Suprapubic skin (tissue), 4 donors: Measurements from ENCODE around the gene WNT9B. TPM values are rescaled to one million over a fixed set of nuclear protein-coding genes. Genes with fewer than 3 reads are reported as not detected.

Source experiments
- DNase-seq, 2 donors: peaks; one replicate each; pipeline ENCODE4 v3.0.0-alpha.2; 2019; ENCODE audit warnings: low spot score in 2 of 2
- H3K27ac ChIP-seq: fragments of 200-600 bp; sonication (generic); one replicate; pipeline ENCODE4 v1.5.1; 2019
- H3K27me3 ChIP-seq: fragments of 200-600 bp; sonication (generic); one replicate; pipeline ENCODE4 v1.5.1; 2019
- H3K36me3 ChIP-seq: fragments of 200-600 bp; sonication (generic); one replicate; pipeline ENCODE4 v1.5.1; 2019
- H3K4me1 ChIP-seq: fragments of 200-600 bp; sonication (generic); one replicate; pipeline ENCODE4 v1.5.1; 2019
- H3K4me3 ChIP-seq: fragments of 200-600 bp; sonication (generic); one replicate; pipeline ENCODE4 v1.5.1; 2019; ENCODE audit warnings: mild to moderate bottlenecking
- H3K9me3 ChIP-seq: fragments of 200-600 bp; sonication (generic); one replicate; pipeline ENCODE4 v1.5.1; 2019
- CTCF ChIP-seq, 2 donors: fragments of 200-600 bp in 1 of 2; fragments of 450-650 bp in 1 of 2; sonication (generic) in 1 of 2; IDR thresholded peaks; one replicate each; pipeline ENCODE4 v1.5.1; 2016 to 2019; ENCODE audit warnings: antibody characterized with exemption in 2 of 2, mild to moderate bottlenecking in 1 of 2, moderate library complexity in 1 of 2
- EP300 ChIP-seq: sonication (generic); formaldehyde crosslinking; IDR thresholded peaks from one replicate; pipeline ENCODE4 v1.6.1; 2017; ENCODE audit warnings: antibody characterized with exemption
- POLR2A ChIP-seq, 2 donors: fragments of 450-650 bp; IDR thresholded peaks; one replicate each; pipeline ENCODE4 v1.6.1; 2017; ENCODE audit warnings: antibody characterized with exemption in 2 of 2, mild to moderate bottlenecking in 2 of 2, moderate library complexity in 2 of 2
- POLR2AphosphoS5 ChIP-seq, 3 donors: sonication (generic); formaldehyde crosslinking; IDR thresholded peaks; one replicate each; pipeline ENCODE4 v1.6.1; 2017; ENCODE audit warnings: antibody characterized with exemption in 3 of 3
- WGBS: methylation state at CpG from one replicate; pipeline ENCODE4 v1.1.5; 2018; 5-methylcytosine and 5-hydroxymethylcytosine counted together
- total RNA-seq, 4 donors: library from RNA; depleted of rRNA; stranded (reverse); fragments of >200 nt; gene quantifications; one replicate each; pipeline ENCODE4 v1.1.0, GENCODE V29; 2016

Gene WNT9B
- total RNA-seq, 4 donors from 2014 or later: 3.6 to 8.3 (median 4.5) TPM

DNA sequence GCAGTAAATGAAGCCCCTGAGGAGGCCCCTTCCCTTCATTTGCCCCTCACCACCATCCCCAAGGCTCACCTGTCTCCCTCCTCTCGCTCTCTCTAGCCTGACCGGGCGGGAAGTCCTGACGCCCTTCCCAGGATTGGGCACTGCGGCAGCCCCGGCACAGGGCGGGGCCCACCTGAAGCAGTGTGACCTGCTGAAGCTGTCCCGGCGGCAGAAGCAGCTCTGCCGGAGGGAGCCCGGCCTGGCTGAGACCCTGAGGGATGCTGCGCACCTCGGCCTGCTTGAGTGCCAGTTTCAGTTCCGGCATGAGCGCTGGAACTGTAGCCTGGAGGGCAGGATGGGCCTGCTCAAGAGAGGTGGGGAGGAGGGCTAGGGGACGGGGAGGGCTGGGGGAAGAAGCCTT lies 21.0 kb downstream of the WNT9B start:
- H3K27me3 ChIP-seq: peaks cover 4% of the 10 kb centered on the region
- H3K27ac ChIP-seq: no peak overlapping the region
- H3K4me3 ChIP-seq: no peak overlapping the region
- TF ChIP-seq CTCF (IDR thresholded peaks at IDR 0.05) (no peak), POLR2AphosphoS5 (IDR thresholded peaks at IDR 0.05) (no peak), EP300 (no peak), POLR2A (IDR thresholded peaks at IDR 0.05) (no peak)
- H3K9me3 ChIP-seq: no peaks in the 10 kb centered on the region
- H3K36me3 ChIP-seq: no peaks in the 10 kb centered on the region
- 91% methylated on average over 8 of the region's 16 CpGs for WGBS
- peaks cover 2% of the 10 kb centered on the region for H3K4me1 ChIP-seq
- no peak for DNase-seq

DNA sequence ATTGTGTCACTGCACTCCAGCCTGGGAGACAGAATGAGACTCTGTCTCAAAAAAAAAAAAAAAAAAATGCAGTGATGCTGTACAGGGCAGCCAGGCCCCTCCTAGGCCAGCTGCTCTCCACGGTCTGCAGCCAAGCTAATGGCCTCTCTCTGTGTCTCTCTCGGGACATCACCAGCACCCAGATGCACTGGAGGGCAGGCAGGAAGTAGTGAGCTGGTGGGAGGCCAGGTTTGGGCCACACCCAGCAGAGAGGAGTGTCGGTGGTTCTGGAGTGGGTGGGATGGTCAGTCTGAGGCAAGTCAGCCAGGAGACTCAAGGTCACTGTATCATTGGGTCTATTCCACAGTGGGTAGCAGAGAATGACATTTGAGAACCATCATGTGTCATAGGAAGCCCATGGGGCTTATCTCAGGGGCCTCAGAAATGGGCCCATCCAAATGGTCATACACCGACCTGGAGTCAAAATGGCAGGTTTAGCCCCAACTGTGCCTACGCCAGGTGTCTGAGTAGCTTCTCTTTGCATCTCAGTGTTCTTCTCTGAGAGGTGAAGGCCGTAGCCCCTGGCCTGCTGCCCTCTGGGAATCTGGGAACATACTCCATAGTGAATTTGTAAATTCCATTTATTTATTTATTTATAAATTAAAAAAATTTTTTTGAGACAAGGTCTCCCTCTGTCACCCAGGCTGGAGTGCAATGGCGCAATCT lies 22.7 kb downstream of the WNT9B start:
- WGBS: 80% methylated on average over 7 of the region's 7 CpGs
- TF ChIP-seq CTCF (IDR thresholded peaks at IDR 0.05) (no peak), EP300 (no peak), POLR2A (IDR thresholded peaks at IDR 0.05) (no peak), POLR2AphosphoS5 (IDR thresholded peaks at IDR 0.05) (no peak)
- Histone ChIP-seq H3K4me3 (no peak overlapping the region), H3K27me3 (peaks cover 4% of the 10 kb centered on the region), H3K4me1 (peaks cover 2% of the 10 kb centered on the region), H3K27ac (no peak overlapping the region), H3K9me3 (no peaks in the 10 kb centered on the region), H3K36me3 (no peaks in the 10 kb centered on the region)
- DNase-seq: no peak

- TF ChIP-seq EP300 (no peak), POLR2AphosphoS5 (IDR thresholded peaks at IDR 0.05) (no peak), POLR2A (IDR thresholded peaks at IDR 0.05) (no peak), CTCF (IDR thresholded peaks at IDR 0.05) (no peak)
- no peak overlapping the region for H3K27ac ChIP-seq
- peaks cover 4% of the 10 kb centered on the region for H3K27me3 ChIP-seq
- 82% methylated on average over 15 of the region's 16 CpGs for WGBS
- H3K4me3 ChIP-seq: no peak overlapping the region
- peaks cover 2% of the 10 kb centered on the region for H3K4me1 ChIP-seq
- no peaks in the 10 kb centered on the region for H3K9me3 ChIP-seq
- no peaks in the 10 kb centered on the region for H3K36me3 ChIP-seq
- DNase-seq: no peak
Observed at GRCh38 chr17:46874906-46875305, 23.5 kb downstream of the WNT9B start.

DNA sequence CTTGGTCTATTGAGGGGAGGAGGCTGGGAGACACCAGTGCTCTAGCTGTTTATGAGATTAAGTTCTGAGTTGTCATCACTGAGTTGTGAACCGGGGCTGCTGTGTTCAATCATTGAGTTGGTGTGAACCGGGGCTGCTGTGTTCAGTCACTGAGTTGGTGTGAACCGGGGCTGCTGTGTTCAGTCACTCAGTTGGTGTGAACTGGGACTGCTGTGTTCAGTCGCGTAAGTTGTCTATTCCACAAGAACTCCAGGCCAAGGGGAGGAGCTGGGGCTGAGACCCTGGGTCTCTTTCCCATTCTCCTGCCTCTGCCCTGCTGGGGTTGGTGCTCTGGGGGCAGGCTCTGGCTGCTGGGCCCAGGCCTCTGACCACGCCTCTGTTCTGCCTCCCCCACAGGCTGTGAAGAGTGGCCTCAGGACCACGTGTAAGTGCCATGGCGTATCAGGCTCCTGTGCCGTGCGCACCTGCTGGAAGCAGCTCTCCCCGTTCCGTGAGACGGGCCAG lies 24.5 kb downstream of the WNT9B start:
- peaks cover 4% of the 10 kb centered on the region for H3K27me3 ChIP-seq
- DNase-seq: no peak
- no peak overlapping the region for H3K27ac ChIP-seq
- no peak for TF ChIP-seq POLR2AphosphoS5 (IDR thresholded peaks at IDR 0.05)
- TF ChIP-seq POLR2A (IDR thresholded peaks at IDR 0.05): no peak
- no peak for TF ChIP-seq EP300
- TF ChIP-seq CTCF (IDR thresholded peaks at IDR 0.05): no peak
- H3K36me3 ChIP-seq: no peaks in the 10 kb centered on the region
- no peak overlapping the region for H3K4me3 ChIP-seq
- no peaks in the 10 kb centered on the region for H3K9me3 ChIP-seq
- 92% methylated on average over 5 of the region's 13 CpGs for WGBS
- H3K4me1 ChIP-seq: peaks cover 2% of the 10 kb centered on the region

- Histone ChIP-seq H3K27ac (no peak overlapping the region), H3K9me3 (no peaks in the 10 kb centered on the region), H3K4me3 (no peak overlapping the region), H3K4me1 (peaks cover 2% of the 10 kb centered on the region), H3K27me3 (peaks cover 4% of the 10 kb centered on the region), H3K36me3 (no peaks in the 10 kb centered on the region)
- 33% methylated on average over 3 of the region's 12 CpGs for WGBS
- TF ChIP-seq CTCF (IDR thresholded peaks at IDR 0.05): peak in 1 of 2 donors; percentile 53
- no peak for TF ChIP-seq EP300
- DNase-seq: no peak
Observed at GRCh38 chr17:46876353-46876887, 25.0 kb downstream of the WNT9B start.
